T-helper 9 cell (primary cell): Measurements from ENCODE around the gene COL1A2.

Source experiments
- DNase-seq: peaks from one replicate; pipeline ENCODE4 v3.0.0-alpha.2; 2020

Gene COL1A2

DNA sequence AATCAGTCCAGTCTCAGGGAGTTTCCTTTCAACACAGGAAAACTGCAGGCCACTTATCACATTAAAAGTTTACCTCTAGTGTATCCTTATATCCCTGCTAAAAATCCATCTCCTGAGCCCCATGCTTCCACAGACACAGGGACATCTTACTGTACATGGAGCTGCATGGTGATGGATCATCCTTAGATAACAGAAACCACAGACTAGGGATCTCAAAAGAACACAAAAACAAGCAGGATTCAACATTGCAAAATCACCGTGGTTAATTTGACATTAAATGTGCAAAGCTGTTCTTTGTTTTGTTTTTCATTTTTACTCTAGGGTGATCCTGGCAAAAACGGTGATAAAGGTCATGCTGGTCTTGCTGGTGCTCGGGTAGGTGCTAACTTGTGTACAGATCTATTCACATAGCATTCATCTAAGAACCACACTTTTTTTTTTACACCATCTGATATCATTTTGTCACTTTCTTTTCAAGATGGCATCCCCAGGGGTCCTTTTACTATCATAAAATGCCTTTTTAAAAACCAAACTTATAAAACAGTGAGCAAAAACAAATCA, 18.1 kb downstream of the COL1A2 start:
- DNase-seq = no peak

DNA sequence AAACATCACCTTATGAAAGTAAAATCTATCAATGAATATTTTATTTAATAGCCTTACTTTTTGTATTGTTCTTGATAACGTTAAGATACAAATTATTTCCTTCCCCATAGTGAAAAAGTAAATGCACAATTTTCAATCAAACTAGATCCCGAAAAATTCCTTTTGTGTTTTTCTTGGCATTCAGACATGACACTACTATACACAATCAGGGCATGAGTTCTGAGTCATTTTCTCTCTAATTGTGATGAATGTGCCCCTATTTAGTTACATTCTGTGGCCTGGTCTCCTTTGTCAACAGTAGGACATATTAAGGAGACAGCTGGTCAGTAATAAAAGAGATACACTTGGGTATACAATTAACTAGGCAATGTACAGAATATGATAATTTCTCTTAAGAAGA, 19.8 kb downstream of the COL1A2 start:
- no peak for DNase-seq

DNA sequence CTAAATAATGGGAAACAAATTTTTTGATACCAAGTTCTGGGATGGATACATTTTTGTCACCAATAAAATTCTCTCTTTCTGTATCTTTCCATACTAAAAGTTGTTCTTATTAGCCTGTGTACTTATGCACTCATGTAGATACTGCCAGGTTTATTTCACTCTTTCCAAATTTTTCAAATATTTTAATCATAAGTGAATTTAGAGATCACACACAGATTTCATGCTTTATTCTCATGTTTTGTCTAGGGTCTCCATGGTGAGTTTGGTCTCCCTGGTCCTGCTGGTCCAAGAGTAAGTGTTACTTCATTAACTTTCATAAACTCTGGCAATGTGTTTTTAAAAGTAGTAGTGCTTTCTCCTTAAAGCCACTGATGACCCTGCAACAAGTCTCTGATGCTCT, 20.3 kb downstream of the COL1A2 start:
- no peak for DNase-seq

DNA sequence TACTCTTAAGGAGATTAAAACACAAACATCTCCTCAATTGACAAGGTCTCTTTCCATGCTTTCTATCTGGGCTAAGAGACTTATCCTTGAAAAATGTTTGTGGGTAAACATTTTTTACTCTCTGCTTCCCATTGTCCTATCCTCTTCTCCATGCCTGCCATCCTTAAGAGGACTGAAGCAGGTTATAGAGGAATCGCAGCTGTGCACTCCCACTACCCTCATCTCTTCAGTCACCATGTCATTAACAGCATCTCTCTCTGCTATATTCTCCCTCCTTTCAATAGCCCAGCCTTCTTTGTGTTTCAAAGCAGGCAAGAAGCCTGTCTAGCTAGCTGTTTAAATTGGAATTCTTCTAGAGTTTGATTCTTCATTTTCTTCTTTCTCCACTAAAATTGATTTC, 22.6 kb downstream of the COL1A2 start:
- DNase-seq = no peak

DNA sequence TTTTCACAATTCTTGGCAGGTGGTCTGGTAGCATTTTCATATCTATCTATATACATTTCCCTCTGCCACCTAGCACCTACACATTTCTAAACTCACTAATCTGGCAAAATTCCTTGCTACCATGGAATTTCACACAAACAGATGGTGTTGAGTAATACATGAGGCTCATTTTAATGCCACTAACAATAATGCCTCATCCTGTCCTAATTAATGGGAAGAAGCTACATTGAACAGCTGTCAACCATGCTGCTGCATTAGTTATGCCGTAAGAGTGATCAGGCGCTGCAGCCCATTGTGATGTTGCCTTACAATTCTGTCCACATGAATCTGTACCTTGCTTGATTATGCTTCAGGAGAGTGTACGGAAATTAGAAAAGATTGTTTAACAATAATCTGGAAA, 23.2 kb downstream of the COL1A2 start:
- DNase-seq = no peak

DNA sequence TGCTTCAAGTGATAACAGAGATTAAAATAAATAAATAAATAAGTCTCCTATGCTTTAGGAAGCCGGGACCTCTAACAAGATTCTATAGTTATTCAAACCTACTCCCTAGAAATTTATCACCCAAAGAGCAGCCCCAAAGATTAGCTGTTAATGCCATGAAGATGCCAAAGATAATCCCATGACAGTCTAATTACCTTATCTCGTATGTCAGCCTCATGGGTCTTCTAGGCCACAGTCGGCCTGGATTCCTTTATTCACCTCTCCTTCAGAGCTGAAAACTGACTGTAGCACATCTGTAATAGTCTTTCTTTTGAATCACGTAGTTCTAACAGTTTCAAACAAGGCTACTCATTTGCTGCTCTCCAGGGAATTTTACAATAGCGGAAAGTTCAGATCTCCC, 24.2 kb downstream of the COL1A2 start:
- DNase-seq = no peak

DNA sequence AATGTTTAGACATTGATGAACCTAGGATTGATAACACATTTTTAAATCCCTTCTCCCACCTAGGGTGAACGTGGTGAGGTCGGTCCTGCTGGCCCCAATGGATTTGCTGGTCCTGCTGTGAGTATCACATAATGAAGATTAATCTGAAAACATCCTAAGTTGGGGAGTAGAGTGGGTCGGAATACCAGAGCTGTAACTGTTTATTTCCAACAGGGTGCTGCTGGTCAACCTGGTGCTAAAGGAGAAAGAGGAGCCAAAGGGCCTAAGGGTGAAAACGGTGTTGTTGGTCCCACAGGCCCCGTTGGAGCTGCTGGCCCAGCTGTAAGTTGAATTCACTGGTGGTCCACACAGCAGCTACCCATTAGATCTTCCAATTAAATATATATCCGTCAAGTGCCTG, 25.6 kb downstream of the COL1A2 start:
- DNase-seq = no peak

DNA sequence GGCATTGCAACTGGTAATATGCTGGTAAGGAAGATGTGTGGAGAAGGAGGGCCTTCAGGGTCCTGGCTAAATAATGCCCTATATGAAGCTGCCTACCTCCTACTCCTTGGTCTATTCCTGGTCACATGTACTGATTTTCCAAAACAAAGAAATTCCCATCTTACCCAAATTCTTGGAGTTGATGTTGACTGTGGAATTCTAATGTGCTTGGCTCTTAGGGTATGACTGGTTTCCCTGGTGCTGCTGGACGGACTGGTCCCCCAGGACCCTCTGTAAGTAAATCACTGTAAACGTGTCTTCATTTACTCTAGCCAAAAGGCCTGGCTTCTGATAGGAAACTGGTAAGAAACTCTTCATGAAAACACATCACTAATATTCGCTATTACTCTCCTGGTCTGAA, 27.0 kb downstream of the COL1A2 start:
- no peak for DNase-seq

DNA sequence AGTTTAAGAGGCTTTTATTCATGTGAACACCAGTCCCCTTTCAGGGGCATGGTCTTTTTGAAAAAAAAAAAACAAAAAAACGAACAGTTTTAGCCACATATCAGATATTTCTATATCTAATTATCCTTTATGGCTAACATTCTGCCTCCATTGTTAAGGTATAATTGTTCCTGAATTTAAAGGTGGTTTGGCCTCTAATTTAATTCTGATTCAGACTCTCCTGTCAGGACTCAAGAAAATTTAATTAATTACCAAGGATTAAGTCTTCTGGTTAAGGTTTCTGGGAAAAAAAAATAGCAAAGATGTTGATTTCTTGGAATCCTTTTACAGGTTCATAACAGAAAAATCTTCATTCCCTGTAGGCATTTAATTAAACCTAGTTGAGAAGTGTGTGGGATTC, 27.4 kb downstream of the COL1A2 start:
- no peak for DNase-seq

DNA sequence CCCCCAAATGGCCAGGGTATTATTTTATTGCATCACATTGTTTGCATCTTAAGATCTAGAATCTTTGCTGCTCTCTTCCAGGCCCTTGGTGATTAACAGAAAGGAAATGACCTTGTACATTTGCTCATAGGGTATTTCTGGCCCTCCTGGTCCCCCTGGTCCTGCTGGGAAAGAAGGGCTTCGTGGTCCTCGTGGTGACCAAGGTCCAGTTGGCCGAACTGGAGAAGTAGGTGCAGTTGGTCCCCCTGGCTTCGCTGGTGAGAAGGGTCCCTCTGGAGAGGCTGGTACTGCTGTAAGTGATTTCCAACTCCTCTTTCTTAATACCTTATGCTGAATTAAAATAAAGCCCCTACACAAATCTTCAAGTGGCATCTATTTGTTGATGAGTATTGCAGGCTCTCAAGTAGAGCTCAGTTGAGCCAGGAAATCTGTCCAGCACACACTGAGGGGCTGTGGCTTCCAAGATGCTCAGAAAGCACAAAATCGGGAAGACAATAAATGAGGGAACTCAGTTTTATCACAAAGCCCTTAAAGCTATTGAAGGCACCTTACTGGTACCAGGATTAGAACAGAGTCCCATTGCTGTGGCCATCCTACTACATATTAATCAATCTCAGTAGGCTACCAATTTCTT, 28.2 kb downstream of the COL1A2 start:
- no peak for DNase-seq

DNA sequence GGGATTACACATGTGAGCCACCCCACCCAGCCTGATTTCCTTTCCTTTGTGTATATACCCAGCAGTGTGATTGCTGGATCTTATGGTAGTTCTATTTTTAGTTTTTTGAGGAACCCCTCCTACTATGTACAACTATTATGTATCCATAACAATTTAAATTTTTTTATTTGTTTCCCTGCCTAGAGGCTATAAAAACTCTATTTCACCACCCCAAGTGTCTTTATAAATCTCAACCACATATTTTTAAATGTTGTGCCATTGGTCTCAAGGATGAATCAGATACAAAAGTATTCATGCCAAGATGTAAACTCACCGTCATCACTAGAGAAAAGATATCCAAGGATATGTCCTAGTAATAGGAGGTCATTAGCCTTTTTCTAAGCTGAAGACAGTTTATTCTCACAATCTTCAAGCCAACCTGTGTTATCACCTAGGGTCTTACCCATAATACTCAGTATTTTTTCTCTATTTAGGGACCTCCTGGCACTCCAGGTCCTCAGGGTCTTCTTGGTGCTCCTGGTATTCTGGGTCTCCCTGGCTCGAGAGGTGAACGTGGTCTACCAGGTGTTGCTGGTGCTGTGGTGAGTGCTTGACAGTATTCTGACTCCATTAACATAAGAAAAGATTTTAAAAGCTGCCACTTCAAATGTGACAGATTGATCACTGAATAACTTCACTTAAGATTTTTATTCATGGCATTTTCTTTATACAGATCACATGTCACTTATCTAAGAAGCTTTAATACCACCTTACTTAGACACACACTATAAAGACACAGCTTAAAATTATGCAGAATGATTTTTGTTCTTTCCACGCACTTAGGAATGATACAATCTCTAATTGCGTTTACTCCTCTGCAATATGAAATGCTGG, 29.4 kb downstream of the COL1A2 start:
- no peak for DNase-seq

DNA sequence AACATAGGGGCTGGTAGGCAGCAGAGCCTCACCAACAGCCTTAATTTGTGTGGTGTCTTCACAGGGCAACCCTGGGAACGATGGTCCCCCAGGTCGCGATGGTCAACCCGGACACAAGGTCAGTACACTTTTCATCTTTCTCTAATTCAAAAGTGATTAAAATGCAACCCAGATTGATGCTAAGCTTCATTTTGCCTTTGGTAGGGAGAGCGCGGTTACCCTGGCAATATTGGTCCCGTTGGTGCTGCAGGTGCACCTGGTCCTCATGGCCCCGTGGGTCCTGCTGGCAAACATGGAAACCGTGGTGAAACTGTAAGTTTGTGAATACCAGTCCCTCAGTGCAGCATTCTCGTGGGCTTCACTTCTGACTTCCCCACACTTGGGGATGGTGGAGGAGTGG, 30.9 kb downstream of the COL1A2 start:
- DNase-seq = no peak

DNA sequence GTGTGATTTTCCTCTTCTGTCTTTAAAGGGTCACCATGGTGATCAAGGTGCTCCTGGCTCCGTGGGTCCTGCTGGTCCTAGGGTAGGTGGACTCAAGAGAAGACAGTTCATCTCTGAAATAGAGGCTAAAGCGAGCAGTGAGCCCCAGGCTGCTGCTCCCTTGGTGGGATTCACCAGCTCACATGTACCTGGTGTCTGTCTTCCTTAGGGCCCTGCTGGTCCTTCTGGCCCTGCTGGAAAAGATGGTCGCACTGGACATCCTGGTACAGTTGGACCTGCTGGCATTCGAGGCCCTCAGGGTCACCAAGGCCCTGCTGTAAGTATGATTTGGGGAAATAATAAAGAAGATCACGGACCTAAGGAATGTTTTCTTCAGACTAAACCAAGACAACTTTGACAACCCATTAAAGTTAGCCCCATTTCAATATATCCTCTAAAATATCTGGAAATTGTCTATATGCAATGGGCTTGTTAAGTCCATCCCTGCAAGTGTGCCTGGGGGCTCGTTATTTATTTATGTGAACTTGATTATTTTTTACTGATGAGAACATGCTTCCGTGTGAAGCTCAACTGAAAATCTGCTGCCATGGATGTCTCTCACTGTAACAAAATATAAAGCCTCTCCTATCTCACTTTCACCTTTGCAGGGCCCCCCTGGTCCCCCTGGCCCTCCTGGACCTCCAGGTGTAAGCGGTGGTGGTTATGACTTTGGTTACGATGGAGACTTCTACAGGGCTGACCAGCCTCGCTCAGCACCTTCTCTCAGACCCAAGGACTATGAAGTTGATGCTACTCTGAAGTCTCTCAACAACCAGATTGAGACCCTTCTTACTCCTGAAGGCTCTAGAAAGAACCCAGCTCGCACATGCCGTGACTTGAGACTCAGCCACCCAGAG, 32.5 kb downstream of the COL1A2 start:
- DNase-seq = no peak

DNA sequence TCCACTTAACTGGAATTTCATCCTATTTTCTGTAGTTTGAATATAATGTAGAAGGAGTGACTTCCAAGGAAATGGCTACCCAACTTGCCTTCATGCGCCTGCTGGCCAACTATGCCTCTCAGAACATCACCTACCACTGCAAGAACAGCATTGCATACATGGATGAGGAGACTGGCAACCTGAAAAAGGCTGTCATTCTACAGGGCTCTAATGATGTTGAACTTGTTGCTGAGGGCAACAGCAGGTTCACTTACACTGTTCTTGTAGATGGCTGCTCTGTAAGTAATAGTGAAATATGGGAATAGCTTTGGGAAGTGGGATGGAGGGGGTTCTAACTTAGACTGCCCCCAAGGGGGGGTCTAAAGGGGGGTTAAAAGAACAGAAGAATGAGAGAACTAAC, 34.5 kb downstream of the COL1A2 start:
- DNase-seq = no peak

DNA sequence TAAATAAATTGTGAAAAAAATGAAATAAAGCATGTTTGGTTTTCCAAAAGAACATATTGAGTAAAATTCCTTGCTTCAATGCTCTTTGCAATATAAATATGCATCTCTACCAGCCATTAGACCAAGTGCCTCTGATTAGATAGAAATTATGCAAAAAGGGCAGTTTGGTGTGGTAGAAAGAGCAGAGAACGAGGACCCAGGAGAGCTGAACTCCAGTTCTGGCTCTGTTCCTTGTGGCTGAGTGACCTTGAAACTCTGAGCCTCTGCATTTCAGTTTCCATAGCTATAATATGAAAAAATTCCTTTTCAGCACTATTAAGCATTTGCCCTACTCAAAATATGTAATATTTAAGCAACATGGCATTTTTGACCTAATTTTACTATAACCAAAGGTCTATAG, 36.5 kb downstream of the COL1A2 start:
- no peak for DNase-seq

DNA sequence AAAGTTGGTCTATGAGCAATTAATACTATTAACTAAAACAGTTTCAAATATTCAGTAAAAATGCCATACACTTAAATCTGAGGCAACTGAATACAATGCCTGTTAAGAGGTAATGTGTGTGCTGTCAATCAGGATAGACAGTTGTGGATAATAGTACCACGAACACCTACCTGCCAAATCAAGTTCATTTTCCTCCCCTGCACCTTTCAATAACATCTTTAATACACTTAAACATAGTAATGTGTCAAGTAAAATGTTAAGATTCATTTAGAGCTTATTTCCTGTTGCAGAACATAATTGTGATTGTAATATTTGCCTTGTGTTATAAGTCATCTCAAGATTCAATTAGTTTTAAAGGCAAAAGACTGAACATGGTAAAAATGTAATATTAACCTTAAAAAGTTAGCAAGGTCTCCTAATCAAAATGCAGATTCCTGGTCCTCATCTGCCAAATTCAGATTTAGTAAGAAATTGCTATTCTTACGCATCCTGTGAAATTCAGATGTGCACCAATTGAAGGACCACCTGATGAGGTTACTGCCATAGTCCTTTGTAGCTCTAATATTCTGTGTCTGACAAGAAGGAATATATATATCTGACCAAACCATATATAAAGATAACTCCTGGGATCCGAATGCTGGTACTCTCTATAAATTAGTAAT, 37.1 kb downstream of the COL1A2 start:
- no peak for DNase-seq

DNA sequence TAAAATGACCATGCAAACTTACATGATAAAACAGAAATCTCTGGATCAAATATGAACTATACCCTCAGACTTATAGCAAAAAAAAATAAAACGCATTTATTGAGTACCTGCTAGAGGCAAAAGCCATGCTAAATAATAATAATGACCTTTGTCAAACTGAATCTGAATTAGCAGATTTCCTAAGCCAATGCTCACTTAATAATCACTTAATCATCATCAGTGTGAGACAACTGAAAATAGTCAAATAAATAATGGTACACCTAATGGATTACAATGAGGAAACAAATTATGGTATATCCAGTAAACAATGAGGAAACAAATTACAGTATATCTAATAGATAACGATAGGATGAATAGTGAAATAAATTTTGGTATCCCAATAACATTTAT, 37.6 kb downstream of the COL1A2 start:
- no peak for DNase-seq

DNA sequence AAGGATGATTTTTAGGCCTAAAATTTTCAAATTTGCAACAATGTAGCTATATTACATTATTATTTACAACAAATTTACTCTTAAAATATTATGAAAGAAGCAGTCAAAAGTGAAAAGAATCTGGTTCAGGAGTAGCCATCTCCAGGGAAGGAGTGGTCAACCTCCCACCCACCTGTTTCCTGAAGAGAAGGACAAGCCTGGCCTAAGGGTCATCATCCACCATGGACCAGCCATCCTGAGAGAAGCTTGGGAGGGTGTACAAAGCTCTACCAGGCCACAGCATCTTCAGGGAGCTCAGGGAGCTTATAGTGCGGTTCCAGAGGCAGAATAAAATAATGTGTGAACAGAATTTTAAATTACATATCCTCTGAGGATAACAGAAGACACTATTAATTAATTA, 38.1 kb downstream of the COL1A2 start:
- DNase-seq = no peak

DNA sequence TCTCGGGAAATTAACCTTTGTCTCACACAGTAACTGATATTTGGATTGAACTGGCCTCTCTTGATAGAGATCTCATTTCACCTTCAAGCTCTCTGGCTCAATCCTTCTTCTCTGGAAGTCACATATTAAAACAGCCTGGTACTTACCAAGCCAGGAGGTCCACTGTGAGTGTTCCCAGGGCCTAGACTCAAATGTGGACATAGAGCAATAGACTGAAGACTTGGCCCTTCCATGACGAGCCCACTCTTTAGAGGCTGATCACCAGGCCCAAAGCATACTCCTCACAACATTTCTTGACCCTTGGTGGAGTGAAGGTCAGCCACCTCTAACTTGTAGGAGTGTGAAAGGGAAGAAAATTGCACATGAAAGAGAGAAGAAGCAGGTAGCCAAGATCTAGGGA, 38.5 kb downstream of the COL1A2 start:
- DNase-seq = no peak

DNA sequence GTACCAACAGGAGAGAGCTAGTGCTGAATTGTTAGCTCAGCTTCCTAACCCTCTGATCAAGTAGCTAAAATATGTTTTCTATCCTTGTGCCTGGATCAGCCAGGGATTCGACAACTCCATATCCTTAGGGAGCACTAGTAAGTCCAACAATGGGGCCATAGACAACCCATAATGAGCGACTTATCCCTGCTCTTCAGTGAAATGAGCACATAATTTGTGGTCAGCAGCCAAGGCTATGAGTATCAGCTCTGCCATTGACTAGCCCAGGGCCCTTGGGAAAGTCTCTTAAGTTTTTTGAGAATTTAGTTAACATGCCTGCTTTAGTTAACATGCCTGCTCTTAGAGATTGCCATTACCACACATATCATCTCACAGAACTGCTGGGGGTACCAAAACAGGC, 39.3 kb downstream of the COL1A2 start:
- DNase-seq = no peak

DNA sequence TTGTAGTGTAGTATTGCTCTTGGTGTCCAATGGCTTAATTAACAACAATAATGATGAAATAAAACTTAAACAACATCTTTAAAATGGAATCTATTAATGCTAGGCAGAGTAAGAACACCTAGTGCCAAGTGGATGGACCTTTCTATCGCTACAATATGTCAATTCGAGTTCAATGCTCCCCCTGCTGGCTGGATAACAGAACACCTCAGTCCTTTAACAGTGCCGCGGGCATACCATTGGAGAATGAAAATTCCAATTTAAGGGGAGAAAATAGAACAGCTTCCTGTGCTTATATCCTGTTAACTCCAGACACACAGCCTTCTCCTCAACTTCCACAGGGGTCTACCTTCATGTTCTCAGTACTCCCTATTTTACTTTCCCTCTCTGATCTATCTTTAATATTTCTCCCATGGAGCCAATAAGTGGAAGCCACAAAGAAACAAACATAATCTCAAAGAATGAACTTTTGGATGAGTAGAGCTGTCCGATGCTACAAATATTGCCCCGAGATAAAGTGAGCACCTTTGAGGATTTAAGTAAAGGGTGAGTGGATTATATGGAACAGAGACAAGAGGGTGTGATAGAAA, 41.4 kb downstream of the COL1A2 start:
- DNase-seq = peak; percentile 39

DNA sequence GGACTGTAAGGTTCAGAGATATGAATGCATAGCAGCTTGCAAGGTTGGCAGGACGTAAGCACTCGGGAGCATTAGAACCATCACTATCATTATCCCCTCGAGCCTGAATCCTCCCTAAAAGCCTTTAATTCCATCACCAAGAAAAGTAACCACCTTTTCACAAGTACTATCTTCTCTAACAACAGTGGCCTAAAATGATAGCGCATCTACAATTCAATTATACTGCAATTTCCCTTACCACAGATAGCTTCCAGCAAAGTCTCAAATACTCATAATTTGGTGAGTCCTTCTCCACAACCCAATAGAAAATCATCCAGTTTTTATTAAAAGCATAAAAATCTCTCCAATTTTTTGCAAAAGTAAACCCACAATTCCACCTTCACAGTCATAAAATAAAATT, 42.0 kb downstream of the COL1A2 start:
- DNase-seq = no peak
